ENCODE measurements around the gene PRKACB. TPM values are rescaled to one million over a fixed set of nuclear protein-coding genes. Genes with fewer than 3 reads are reported as not detected.

PRKACB gene
- polyA plus RNA-seq, 3 donors from 2014 or later, result 129 to 147 (median 131) TPM

GRCh38 chr1:84247425-84248220, 103.6 kb downstream of the PRKACB start:
- H3K4me3 Mint-ChIP-seq, result peak overlapping the region in 1 of 5 donors; percentile 67
- H3K27me3 Mint-ChIP-seq (ENCODE audit: low read depth in 3 of 3), result peaks cover 0 to 2% (median 0%) of the 10 kb centered on the region in 3 donors

GRCh38 chr1:84250668-84251067, 106.6 kb downstream of the PRKACB start:
- H3K9me3 Mint-ChIP-seq, result peaks cover 0 to 15% (median 7%) of the 10 kb centered on the region in 6 donors
- H3K27me3 Mint-ChIP-seq (ENCODE audit: low read depth in 3 of 3), result peaks cover 0 to 1% (median 0%) of the 10 kb centered on the region in 3 donors
- H3K27ac Mint-ChIP-seq, result no peak overlapping the region
- DNase-seq, result no peak
- no peak overlapping the region for H3K4me3 Mint-ChIP-seq
- H3K4me1 Mint-ChIP-seq, result peaks cover 8 to 10% of the 10 kb centered on the region in 2 donors
- H3K36me3 Mint-ChIP-seq, result peaks cover 0 to 19% (median 11%) of the 10 kb centered on the region in 3 donors

More at GRCh38 chr1:84247425-84248220, 103.6 kb downstream of the PRKACB start:
- Mint-ChIP-seq H3K4me1 (peaks cover 14 to 29% of the 10 kb centered on the region in 2 donors), H3K27ac (peak overlapping the region in 2 of 6 donors; percentile 68 to 92), H3K36me3 (peaks cover 2 to 11% (median 9%) of the 10 kb centered on the region in 3 donors), H3K9me3 (peaks cover 0 to 15% (median 7%) of the 10 kb centered on the region in 6 donors)
- DNase-seq, result peak in 1 of 3 donors; percentile 14

- DNase-seq, result no peak
- Mint-ChIP-seq H3K27ac (no peak overlapping the region), H3K4me1 (no peaks in the 10 kb centered on the region), H3K27me3 (ENCODE audit: low read depth in 3 of 3) (peaks cover 0 to 1% (median 0%) of the 10 kb centered on the region in 3 donors), H3K36me3 (peaks cover 0 to 20% (median 11%) of the 10 kb centered on the region in 3 donors), H3K4me3 (no peak overlapping the region), H3K9me3 (peaks cover 0 to 15% (median 7%) of the 10 kb centered on the region in 6 donors)
Observed at GRCh38 chr1:84253036-84253435, 109.0 kb downstream of the PRKACB start.

DNA sequence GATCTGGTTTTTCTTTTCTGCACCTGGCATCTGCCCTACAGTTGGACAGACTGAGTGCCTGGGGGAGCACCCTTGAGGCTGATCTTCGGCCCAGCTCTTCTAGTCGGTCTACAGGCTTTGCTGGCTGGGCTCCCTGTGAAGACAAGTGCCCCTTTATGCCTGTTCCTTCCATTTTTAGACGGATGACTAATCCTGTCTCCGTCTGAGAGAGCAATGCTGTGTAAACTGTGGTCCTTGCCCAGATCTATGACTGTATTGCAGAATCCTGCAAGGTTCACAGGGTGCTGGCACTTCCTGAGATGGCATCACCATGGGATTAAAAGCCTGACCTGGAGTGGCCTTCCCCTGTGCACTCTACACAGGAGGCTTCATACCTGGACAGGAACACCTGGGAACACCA, 109.8 kb downstream of the PRKACB start:
- peaks cover 0 to 1% (median 0%) of the 10 kb centered on the region in 3 donors for H3K27me3 Mint-ChIP-seq (ENCODE audit: low read depth in 3 of 3)
- no peak for DNase-seq
- H3K36me3 Mint-ChIP-seq, result peaks cover 0 to 20% (median 11%) of the 10 kb centered on the region in 3 donors
- H3K27ac Mint-ChIP-seq, result no peak overlapping the region
- H3K4me3 Mint-ChIP-seq, result no peak overlapping the region
- H3K9me3 Mint-ChIP-seq, result peaks cover 0 to 15% (median 7%) of the 10 kb centered on the region in 6 donors
- no peaks in the 10 kb centered on the region for H3K4me1 Mint-ChIP-seq

DNA sequence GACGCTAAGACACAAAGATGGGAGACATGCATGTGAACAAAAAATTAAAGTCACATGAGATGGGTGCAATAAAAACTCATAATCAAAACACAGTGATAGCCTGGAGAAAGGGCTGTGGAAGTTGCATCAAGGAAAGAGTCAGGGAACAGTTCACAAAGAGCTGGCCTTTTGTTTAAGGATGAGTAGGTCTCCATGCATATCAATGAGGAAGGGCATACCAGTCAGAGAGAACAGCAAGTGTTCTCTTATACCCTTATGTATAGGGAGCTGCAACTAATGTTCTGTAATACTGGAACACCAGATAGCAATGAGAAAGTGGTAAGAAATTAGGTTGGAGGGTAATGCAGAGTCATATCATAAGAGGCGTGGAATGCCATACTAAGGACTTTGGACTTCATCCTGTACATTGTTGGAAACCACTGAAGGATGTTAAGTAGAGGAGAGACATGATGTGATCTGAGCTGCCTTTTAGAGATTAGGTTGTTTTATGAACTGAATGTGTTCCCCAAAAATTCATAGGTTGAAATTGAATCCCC, 110.7 kb downstream of the PRKACB start:
- no peak for DNase-seq
- Mint-ChIP-seq H3K36me3 (peaks cover 0 to 20% (median 11%) of the 10 kb centered on the region in 3 donors), H3K27ac (no peak overlapping the region), H3K4me1 (no peaks in the 10 kb centered on the region), H3K27me3 (ENCODE audit: low read depth in 3 of 3) (peaks cover 0 to 1% (median 0%) of the 10 kb centered on the region in 3 donors), H3K9me3 (peaks cover 0 to 15% (median 7%) of the 10 kb centered on the region in 6 donors), H3K4me3 (no peak overlapping the region)

DNA sequence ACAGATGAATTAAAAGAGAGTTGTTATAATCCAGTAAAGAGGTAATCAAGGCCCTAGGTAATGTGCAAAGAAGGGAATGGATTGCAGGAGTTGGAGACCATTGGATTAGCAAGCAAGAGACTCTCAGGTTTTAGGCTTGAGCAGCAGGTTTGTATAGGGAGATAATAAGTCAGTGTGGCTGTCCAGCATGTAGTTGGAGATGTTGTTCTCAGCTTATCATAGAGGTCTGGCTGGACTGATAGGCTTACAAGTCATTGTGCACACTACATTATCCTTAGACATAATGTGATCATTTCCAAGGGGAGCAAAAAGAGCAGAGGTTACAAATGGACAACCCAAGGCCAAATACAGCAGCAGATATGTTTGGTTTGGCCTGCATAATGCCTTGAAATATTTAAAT, 111.5 kb downstream of the PRKACB start:
- Mint-ChIP-seq H3K9me3 (peaks cover 0 to 10% (median 4%) of the 10 kb centered on the region in 6 donors), H3K4me1 (no peaks in the 10 kb centered on the region), H3K27ac (no peak overlapping the region), H3K4me3 (no peak overlapping the region), H3K27me3 (ENCODE audit: low read depth in 3 of 3) (peaks cover 0 to 1% (median 0%) of the 10 kb centered on the region in 3 donors), H3K36me3 (peaks cover 0 to 15% (median 7%) of the 10 kb centered on the region in 3 donors)
- DNase-seq, result no peak

DNA sequence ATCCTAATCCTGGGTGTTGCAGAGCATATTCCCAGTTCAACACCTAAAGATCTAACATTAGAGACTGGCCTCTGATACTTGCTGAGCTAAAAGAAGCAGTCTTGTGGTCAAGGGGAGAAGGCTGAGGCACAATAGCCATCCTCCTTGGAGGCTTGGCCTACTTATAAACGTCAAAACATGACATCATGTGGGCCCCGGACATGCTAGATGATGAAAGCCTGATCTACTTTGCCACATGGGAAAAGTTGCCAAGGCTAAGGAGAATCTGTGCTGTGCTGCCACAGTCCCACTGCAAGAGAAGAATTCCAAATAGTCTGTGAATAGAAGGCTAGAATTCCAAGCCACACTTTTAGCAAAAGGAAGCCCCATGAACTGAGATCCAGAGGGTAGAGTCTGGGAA, 113.5 kb downstream of the PRKACB start:
- DNase-seq, result no peak
- Mint-ChIP-seq H3K4me3 (no peak overlapping the region), H3K36me3 (peaks cover 0 to 10% (median 0%) of the 10 kb centered on the region in 3 donors), H3K9me3 (no peaks in the 10 kb centered on the region), H3K27ac (no peak overlapping the region), H3K27me3 (ENCODE audit: low read depth in 3 of 3) (peaks cover 0 to 1% (median 0%) of the 10 kb centered on the region in 3 donors), H3K4me1 (no peaks in the 10 kb centered on the region)

GRCh38 chr1:84259376-84259775, 115.3 kb downstream of the PRKACB start:
- no peaks in the 10 kb centered on the region for H3K4me1 Mint-ChIP-seq
- no peak overlapping the region for H3K4me3 Mint-ChIP-seq

GRCh38 chr1:84259989-84260388, 115.9 kb downstream of the PRKACB start:
- Mint-ChIP-seq H3K27me3 (ENCODE audit: low read depth in 3 of 3) (peaks cover 0 to 1% (median 0%) of the 10 kb centered on the region in 3 donors), H3K4me1 (no peaks in the 10 kb centered on the region), H3K27ac (no peak overlapping the region), H3K4me3 (no peak overlapping the region), H3K9me3 (no peaks in the 10 kb centered on the region), H3K36me3 (peaks cover 0 to 3% (median 0%) of the 10 kb centered on the region in 3 donors)
- DNase-seq, result no peak

More at GRCh38 chr1:84259376-84259775, 115.3 kb downstream of the PRKACB start:
- H3K27me3 Mint-ChIP-seq (ENCODE audit: low read depth in 3 of 3), result peaks cover 0 to 1% (median 1%) of the 10 kb centered on the region in 3 donors
- no peaks in the 10 kb centered on the region for H3K9me3 Mint-ChIP-seq
- DNase-seq, result no peak
- no peak overlapping the region for H3K27ac Mint-ChIP-seq
- peaks cover 0 to 7% (median 0%) of the 10 kb centered on the region in 3 donors for H3K36me3 Mint-ChIP-seq

- no peak overlapping the region for H3K27ac Mint-ChIP-seq
- no peaks in the 10 kb centered on the region for H3K36me3 Mint-ChIP-seq
- no peaks in the 10 kb centered on the region for H3K9me3 Mint-ChIP-seq
- peaks cover 0 to 1% (median 0%) of the 10 kb centered on the region in 3 donors for H3K27me3 Mint-ChIP-seq (ENCODE audit: low read depth in 3 of 3)
- no peak for DNase-seq
- no peak overlapping the region for H3K4me3 Mint-ChIP-seq
- no peaks in the 10 kb centered on the region for H3K4me1 Mint-ChIP-seq
Observed at GRCh38 chr1:84260852-84261518, 116.9 kb downstream of the PRKACB start.

DNA sequence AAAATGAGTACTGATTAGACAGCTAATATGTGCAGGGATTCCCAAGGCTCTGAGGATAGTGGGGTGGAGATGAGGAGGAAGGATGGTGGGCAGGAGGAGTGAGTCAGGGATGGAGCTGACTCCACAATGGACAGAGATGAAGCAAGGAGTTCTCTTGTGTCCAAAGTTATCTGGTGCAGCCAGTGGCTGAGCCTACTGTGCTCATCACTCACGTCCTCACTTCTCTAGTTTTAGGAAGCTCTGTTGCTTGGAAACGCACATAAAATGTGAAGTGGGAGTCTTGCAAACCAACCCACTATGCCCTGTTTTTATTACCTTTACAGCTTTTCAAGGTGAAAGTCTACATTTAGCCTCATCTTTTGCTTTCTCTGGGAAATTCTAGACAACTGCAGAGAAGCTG, 120.9 kb downstream of the PRKACB start:
- DNase-seq, result no peak
- Mint-ChIP-seq H3K9me3 (no peaks in the 10 kb centered on the region), H3K27ac (no peak overlapping the region), H3K4me1 (peaks cover 2 to 4% of the 10 kb centered on the region in 2 donors), H3K36me3 (no peaks in the 10 kb centered on the region), H3K27me3 (ENCODE audit: low read depth in 3 of 3) (peaks cover 0 to 6% (median 0%) of the 10 kb centered on the region in 3 donors), H3K4me3 (no peak overlapping the region)

GRCh38 chr1:84265867-84266266, 121.8 kb downstream of the PRKACB start:
- Mint-ChIP-seq H3K4me3 (no peak overlapping the region), H3K27me3 (ENCODE audit: low read depth in 3 of 3) (peaks cover 0 to 6% (median 0%) of the 10 kb centered on the region in 3 donors), H3K9me3 (no peaks in the 10 kb centered on the region), H3K4me1 (peaks cover 5 to 9% of the 10 kb centered on the region in 2 donors), H3K27ac (no peak overlapping the region), H3K36me3 (no peaks in the 10 kb centered on the region)
- DNase-seq, result no peak

GRCh38 chr1:84266748-84267147, 122.7 kb downstream of the PRKACB start:
- peaks cover 0 to 2% (median 0%) of the 10 kb centered on the region in 6 donors for H3K9me3 Mint-ChIP-seq
- DNase-seq, result no peak

More at GRCh38 chr1:84266748-84267147, 122.7 kb downstream of the PRKACB start:
- no peak overlapping the region for H3K4me3 Mint-ChIP-seq
- H3K27me3 Mint-ChIP-seq (ENCODE audit: low read depth in 3 of 3), result peaks cover 0 to 6% (median 0%) of the 10 kb centered on the region in 3 donors
- H3K36me3 Mint-ChIP-seq, result no peaks in the 10 kb centered on the region
- peaks cover 14 to 18% of the 10 kb centered on the region in 2 donors for H3K4me1 Mint-ChIP-seq
- H3K27ac Mint-ChIP-seq, result no peak overlapping the region

Measured in immature natural killer cell (primary cell).